ENCODE data around the gene SMTNL2.

Gene SMTNL2

DNA sequence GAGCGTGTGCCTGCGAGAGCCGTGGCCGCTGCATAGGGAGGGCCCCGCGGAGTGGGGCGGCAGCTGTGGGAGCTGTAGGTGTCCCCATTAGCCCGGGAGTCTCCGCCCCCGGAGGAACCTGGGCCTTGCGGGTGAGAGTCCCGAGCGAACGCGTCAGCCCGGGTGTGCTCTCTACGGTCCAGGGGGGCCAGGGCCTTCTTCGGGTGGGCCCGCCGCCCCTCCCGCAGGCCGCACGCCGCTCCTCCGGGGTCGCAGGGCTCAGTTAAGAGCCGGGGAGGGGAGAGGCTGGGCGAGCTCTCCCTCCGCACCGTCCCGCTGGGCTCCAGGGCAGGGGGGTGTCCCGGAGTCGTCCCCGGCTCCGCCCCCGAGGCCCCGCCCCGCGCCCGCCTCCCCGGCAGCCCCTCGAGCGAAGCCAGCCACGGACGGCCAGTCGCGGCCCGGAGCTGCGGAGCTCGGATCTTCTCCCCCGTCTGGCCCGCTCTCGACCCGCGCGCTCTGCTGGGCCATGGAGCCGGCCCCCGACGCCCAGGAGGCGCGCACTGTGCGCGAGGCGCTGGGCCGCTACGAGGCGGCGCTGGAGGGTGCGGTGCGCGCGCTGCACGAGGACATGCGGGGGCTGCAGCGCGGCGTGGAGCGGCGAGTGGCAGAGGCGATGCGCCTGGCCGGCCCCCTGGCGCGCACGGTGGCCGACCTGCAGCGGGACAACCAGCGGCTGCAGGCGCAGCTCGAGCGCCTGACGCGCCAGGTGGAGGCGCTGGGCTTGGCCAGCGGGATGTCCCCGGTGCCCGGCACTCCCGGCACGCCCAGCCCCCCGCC, at the start of gene SMTNL2:
Gene SMTNL2 (plus strand): TSS at position 429 of the 816 bp plus-strand sequence. CDS start 77 bp downstream, at position 506.
- H3K27me3 Mint-ChIP-seq (ENCODE audit: low read depth) = peaks cover 54% of the 10 kb centered on the region
- no peaks in the 10 kb centered on the region for H3K36me3 Mint-ChIP-seq (ENCODE audit: low read depth)
- H3K4me1 Mint-ChIP-seq (ENCODE audit: low read depth) = peaks cover 2% of the 10 kb centered on the region
- H3K9me3 Mint-ChIP-seq = no peaks in the 10 kb centered on the region
- no peak within 1 kb of the TSS for H3K27ac Mint-ChIP-seq
- peak within 1 kb of the TSS; percentile 36 for H3K4me3 Mint-ChIP-seq

- Mint-ChIP-seq H3K4me1 (ENCODE audit: low read depth) (no peaks in the 10 kb centered on the region), H3K36me3 (ENCODE audit: low read depth) (peaks cover 4% of the 10 kb centered on the region), H3K27me3 (ENCODE audit: low read depth) (peaks cover 4% of the 10 kb centered on the region), H3K9me3 (no peaks in the 10 kb centered on the region), H3K4me3 (no peak overlapping the region), H3K27ac (no peak overlapping the region)
Measured at GRCh38 chr17:4534928-4535666, 49.2 kb upstream of the SMTNL2 start.

DNA sequence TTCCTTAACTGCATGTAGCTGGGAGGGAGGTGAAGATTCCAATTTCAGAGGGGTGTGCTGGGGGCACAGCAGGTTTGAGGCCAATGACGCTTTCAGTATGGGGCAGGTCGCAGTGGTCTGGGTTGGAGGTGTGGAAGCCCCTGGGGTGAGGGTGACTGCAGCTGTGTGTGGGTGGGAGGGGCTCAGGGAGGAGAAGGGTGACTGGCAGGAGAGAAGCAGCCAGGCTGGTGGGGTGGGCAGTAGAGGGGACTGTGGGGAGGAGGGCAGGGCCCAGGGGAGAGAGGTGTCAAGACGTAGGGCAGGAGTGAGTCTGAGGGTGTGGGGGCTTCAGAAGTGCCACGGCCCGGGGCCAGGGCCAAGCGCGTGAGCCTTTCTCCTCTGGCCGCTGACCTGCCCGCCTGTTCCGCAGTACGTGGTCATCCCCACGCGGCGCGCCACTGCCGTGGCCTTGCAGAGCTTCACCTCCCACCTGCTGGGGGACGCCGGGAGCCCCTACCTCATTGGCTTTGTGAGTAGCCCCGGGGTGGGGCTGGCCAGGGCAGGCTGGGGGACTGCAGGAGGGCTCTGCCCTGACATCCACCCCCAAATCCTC, 48.6 kb upstream of the SMTNL2 start:
- peaks cover 4% of the 10 kb centered on the region for H3K27me3 Mint-ChIP-seq (ENCODE audit: low read depth)
- no peak overlapping the region for H3K27ac Mint-ChIP-seq
- H3K4me3 Mint-ChIP-seq = no peak overlapping the region
- H3K4me1 Mint-ChIP-seq (ENCODE audit: low read depth) = no peaks in the 10 kb centered on the region
- no peaks in the 10 kb centered on the region for H3K9me3 Mint-ChIP-seq
- H3K36me3 Mint-ChIP-seq (ENCODE audit: low read depth) = peaks cover 4% of the 10 kb centered on the region

GRCh38 chr17:4536259-4536741, 48.0 kb upstream of the SMTNL2 start:
- Mint-ChIP-seq H3K4me1 (ENCODE audit: low read depth) (no peaks in the 10 kb centered on the region), H3K27ac (no peak overlapping the region), H3K9me3 (no peaks in the 10 kb centered on the region), H3K4me3 (no peak overlapping the region), H3K36me3 (ENCODE audit: low read depth) (peaks cover 4% of the 10 kb centered on the region), H3K27me3 (ENCODE audit: low read depth) (peaks cover 4% of the 10 kb centered on the region)

GRCh38 chr17:4536742-4537411, 47.5 kb upstream of the SMTNL2 start:
- Mint-ChIP-seq H3K4me3 (no peak overlapping the region), H3K27ac (no peak overlapping the region), H3K27me3 (ENCODE audit: low read depth) (peaks cover 4% of the 10 kb centered on the region), H3K4me1 (ENCODE audit: low read depth) (no peaks in the 10 kb centered on the region), H3K9me3 (no peaks in the 10 kb centered on the region), H3K36me3 (ENCODE audit: low read depth) (peaks cover 4% of the 10 kb centered on the region)

DNA sequence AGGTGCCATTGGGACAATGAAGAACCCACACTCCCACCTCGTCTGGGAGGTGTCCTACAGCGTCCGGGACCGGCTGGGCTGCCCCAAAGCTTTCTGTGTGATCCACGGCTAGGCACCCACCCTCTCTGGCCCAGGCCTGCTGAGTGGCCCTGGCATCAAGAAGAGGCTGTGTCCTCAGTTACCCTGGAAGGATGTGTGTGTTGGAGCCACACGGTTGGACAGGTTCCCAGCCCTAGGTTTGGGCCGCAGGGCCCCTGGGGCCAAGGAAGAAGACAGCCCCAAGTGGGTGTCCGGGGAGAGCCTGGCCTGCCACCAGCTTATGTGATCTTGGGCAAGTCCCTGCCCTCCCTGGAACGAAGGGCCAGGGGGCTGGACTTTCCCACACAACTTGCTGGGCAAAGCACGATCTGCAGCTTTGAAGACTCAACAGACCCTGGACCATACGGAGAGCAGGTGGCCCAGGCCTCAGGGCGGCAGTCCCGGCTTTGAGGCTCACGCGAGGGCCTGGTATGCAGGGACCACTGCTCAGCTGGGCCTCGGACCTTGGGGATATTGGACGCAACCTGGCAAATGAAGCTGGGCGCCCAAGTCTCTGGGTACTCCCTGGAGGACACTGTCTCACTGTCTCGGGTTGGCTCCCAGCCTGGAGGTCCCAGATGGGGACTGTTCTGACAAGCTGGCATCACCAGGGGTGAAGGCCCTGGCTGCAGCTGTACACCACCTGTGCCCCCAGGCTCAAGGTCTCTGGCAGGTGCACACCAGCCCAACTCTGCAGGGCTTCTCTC, 46.7 kb upstream of the SMTNL2 start:
- no peaks in the 10 kb centered on the region for H3K27me3 Mint-ChIP-seq (ENCODE audit: low read depth)
- H3K9me3 Mint-ChIP-seq = no peaks in the 10 kb centered on the region
- peaks cover 4% of the 10 kb centered on the region for H3K36me3 Mint-ChIP-seq (ENCODE audit: low read depth)
- no peak overlapping the region for H3K27ac Mint-ChIP-seq
- H3K4me1 Mint-ChIP-seq (ENCODE audit: low read depth) = no peaks in the 10 kb centered on the region
- no peak overlapping the region for H3K4me3 Mint-ChIP-seq

DNA sequence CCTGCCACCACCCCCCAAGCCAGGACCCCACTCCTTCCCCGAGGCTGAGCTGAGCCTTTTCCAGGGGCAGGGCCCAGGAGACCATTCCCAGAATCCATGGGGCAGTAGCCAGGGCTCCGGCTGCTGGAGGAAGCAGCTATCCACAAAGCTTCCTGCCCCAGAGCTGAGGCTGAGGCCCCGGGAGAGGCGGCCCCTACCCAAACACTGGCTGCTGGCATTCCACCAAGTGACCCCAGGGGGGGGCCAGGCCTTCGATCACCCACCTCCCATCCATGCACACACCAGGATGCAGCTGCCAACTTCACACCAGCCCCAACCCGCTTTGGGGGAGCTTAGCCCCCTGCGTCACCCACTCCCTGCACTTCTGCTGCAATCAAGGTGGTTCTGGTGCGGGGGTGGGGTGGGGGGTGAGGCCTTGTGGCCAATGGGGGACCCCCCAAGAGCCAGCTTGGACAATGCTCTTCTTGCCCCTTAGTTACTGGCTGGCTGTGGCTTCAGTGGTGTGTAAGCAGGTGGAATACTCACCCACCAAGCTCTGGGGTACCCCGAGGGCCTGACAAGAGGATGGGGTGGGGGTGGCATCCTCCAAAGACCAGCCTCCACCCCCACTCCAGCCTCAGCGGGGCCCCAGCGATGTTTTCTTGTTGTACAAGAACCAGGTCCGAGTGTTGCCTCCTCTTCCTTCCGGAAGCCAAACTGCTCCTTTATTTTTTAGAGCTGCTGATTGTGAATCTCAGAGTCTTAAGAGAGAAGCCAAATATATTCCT, 45.9 kb upstream of the SMTNL2 start:
- Mint-ChIP-seq H3K27me3 (ENCODE audit: low read depth) (no peaks in the 10 kb centered on the region), H3K4me3 (no peak overlapping the region), H3K27ac (no peak overlapping the region), H3K4me1 (ENCODE audit: low read depth) (no peaks in the 10 kb centered on the region), H3K36me3 (ENCODE audit: low read depth) (peaks cover 4% of the 10 kb centered on the region), H3K9me3 (no peaks in the 10 kb centered on the region)

DNA sequence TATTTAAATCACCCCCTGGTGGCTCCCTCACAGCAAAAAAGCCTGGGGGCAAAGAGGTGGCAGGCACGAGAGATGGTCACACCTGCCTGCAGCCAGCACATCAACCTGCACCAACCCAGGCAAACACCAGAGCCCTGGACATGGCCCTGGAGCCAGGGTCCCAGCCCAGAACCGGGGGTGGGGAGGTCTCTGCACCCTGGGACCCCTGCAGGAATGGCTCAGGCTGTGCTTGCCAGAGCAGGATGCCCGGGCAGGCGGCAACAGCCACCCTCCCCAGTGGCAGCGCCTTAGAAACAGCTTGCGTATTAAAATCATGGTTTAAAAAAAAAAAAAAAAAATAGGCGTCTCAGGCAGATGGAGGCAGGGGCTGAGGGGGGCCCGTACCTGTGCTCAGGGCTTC, 45.3 kb upstream of the SMTNL2 start:
- Mint-ChIP-seq H3K4me3 (no peak overlapping the region), H3K27ac (no peak overlapping the region), H3K36me3 (ENCODE audit: low read depth) (peaks cover 4% of the 10 kb centered on the region)

GRCh38 chr17:4539576-4540223, 44.6 kb upstream of the SMTNL2 start:
- no peak overlapping the region for H3K27ac Mint-ChIP-seq
- H3K27me3 Mint-ChIP-seq (ENCODE audit: low read depth) = no peaks in the 10 kb centered on the region
- no peak overlapping the region for H3K4me3 Mint-ChIP-seq
- H3K4me1 Mint-ChIP-seq (ENCODE audit: low read depth) = no peaks in the 10 kb centered on the region
- peaks cover 4% of the 10 kb centered on the region for H3K36me3 Mint-ChIP-seq (ENCODE audit: low read depth)
- H3K9me3 Mint-ChIP-seq = no peaks in the 10 kb centered on the region

More for the DNA sequence above, 45.3 kb upstream of the SMTNL2 start:
- Mint-ChIP-seq H3K9me3 (no peaks in the 10 kb centered on the region), H3K4me1 (ENCODE audit: low read depth) (no peaks in the 10 kb centered on the region), H3K27me3 (ENCODE audit: low read depth) (no peaks in the 10 kb centered on the region)

GRCh38 chr17:4540224-4540651, 44.1 kb upstream of the SMTNL2 start:
- peaks cover 4% of the 10 kb centered on the region for H3K36me3 Mint-ChIP-seq (ENCODE audit: low read depth)
- no peaks in the 10 kb centered on the region for H3K9me3 Mint-ChIP-seq
- no peaks in the 10 kb centered on the region for H3K27me3 Mint-ChIP-seq (ENCODE audit: low read depth)
- H3K4me1 Mint-ChIP-seq (ENCODE audit: low read depth) = no peaks in the 10 kb centered on the region
- no peak overlapping the region for H3K4me3 Mint-ChIP-seq
- H3K27ac Mint-ChIP-seq = no peak overlapping the region

- no peaks in the 10 kb centered on the region for H3K4me1 Mint-ChIP-seq (ENCODE audit: low read depth)
- H3K27ac Mint-ChIP-seq = no peak overlapping the region
- H3K36me3 Mint-ChIP-seq (ENCODE audit: low read depth) = peaks cover 4% of the 10 kb centered on the region
Measured at GRCh38 chr17:4540687-4541327, 43.5 kb upstream of the SMTNL2 start.

DNA sequence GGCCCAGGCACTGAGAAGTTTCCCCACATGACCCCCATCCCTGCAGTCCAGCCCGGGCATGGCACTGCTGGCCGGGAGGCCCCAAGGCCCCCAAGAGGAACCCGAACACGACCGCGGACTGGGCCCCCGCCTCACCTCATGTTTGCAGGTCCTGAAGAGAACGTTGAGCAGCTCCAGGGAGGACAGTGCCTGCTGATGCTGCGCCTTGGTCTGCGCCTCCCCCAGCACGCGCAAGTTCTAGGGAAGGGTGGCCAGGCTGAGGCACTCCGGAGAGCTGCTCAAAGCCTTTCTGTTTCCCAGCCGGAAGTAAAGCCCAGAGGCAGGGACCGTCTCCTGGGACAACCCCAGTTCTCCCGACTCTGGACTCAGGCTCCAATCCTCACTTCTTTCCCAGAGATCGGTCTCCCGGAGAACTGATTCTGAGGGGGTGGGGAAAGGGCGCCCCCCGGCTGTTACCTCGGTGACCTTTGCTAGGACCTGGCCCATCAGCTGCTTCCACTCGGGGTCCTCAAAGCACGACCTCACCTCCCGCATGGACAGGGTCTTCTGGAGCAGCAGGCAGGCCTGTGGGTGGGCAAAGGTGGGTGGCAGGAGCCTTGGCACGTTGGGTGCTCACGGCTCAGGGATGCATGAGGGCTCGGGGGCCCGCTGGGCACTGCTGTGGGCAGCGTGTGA, 42.9 kb upstream of the SMTNL2 start:
- H3K4me1 Mint-ChIP-seq (ENCODE audit: low read depth) = no peaks in the 10 kb centered on the region
- H3K36me3 Mint-ChIP-seq (ENCODE audit: low read depth) = peaks cover 4% of the 10 kb centered on the region
- no peaks in the 10 kb centered on the region for H3K9me3 Mint-ChIP-seq
- H3K27ac Mint-ChIP-seq = no peak overlapping the region
- H3K27me3 Mint-ChIP-seq (ENCODE audit: low read depth) = no peaks in the 10 kb centered on the region
- H3K4me3 Mint-ChIP-seq = no peak overlapping the region

More at GRCh38 chr17:4540687-4541327, 43.5 kb upstream of the SMTNL2 start:
- H3K27me3 Mint-ChIP-seq (ENCODE audit: low read depth) = no peaks in the 10 kb centered on the region
- no peaks in the 10 kb centered on the region for H3K9me3 Mint-ChIP-seq
- no peak overlapping the region for H3K4me3 Mint-ChIP-seq

Measured in T-helper 1 cell treated with Interleukin-12 subunit alpha and Interleukin-12 subunit beta and Interleukin-4 antibody, amounts not matched to agents 30 μg/mL and 1 μg/mL, for 36 hours (primary cell).